Left lung (tissue), 10 donors: ENCODE measurements around the gene SPCS1. TPM values are rescaled to one million over a fixed set of nuclear protein-coding genes. Genes with fewer than 3 reads are reported as not detected.

Experiments
- ATAC-seq: fragments of 200-7000 bp; cut with Tn5 transposase; one replicate; pipeline ENCODE4 v1.9.1; 2020; ENCODE audit warnings: moderate library complexity
- DNase-seq, 4 donors: peaks; one replicate each; pipeline ENCODE4 v3.0.0-alpha.2; 2013 to 2020
- H3K27ac ChIP-seq, 2 donors: fragments of 200-600 bp; sonication (generic) in 1 of 2; one replicate each; pipeline versions ENCODE4 v1.5.0 to v1.8.0; 2020 to 2021
- H3K27me3 ChIP-seq, 2 donors: fragments of 200-600 bp; sonication (generic) in 1 of 2; one replicate each; pipeline versions ENCODE4 v1.5.0 to v1.8.0; 2020 to 2021
- H3K36me3 ChIP-seq, 2 donors: fragments of 200-600 bp; sonication (generic) in 1 of 2; one replicate each; pipeline versions ENCODE4 v1.5.0 to v1.8.0; 2020 to 2021
- H3K4me1 ChIP-seq, 2 donors: fragments of 200-600 bp; one replicate each; pipeline ENCODE4 v1.8.0; 2021
- H3K4me3 ChIP-seq, 2 donors: fragments of 200-600 bp; sonication (generic) in 1 of 2; one replicate each; pipeline versions ENCODE4 v1.5.0 to v1.8.0; 2020 to 2021; ENCODE audit warnings: mild to moderate bottlenecking in 1 of 2
- H3K9me3 ChIP-seq, 2 donors: fragments of 200-600 bp; sonication (generic) in 1 of 2; one replicate each; pipeline versions ENCODE4 v1.5.0 to v1.8.0; 2020 to 2021
- CTCF ChIP-seq, 2 donors: fragments of 200-600 bp; sonication (generic) in 1 of 2; IDR thresholded peaks; one replicate each; pipeline versions ENCODE4 v1.5.0 to v1.8.0; 2021; ENCODE audit warnings: antibody characterized with exemption in 2 of 2
- intact Hi-C, 2 donors: fragments of 100-400 bp; cut with DNase I; formaldehyde crosslinking; loops; one replicate each; pipeline versions ENCODE4 v1.11.2 to v1.14.2; 2022
- polyA plus RNA-seq, 6 donors: library from polyadenylated mRNA; unstranded; fragments of 120-200 nt; gene quantifications; one replicate each; pipeline ENCODE4 v1.2.1, GENCODE V29; 2013; ENCODE audit not compliant: insufficient read length in 6 of 6
- total RNA-seq, 2 donors: library from RNA; stranded (reverse); fragmentation: NEBNext Ultra II Directional; extraction: Animal tissue kit (Norgen Biotek cat#: 25700); gene quantifications; one replicate each; pipeline ENCODE4 v1.2.1, GENCODE V29; 2021
- donor health status: DM: no; HTN: yes; CAD: no.
- donor health status: DM: no; HTN: no; CAD: no.

SPCS1 gene
- total and polyA plus RNA-seq, 8 donors = 94.5 to 128 (median 112) TPM

- no peaks in the 10 kb centered on the region for H3K9me3 ChIP-seq
- no peak overlapping the region for H3K4me3 ChIP-seq
- no peak for DNase-seq
- H3K4me1 ChIP-seq = no peaks in the 10 kb centered on the region
- no peak for TF ChIP-seq CTCF (IDR thresholded peaks at IDR 0.05)
- H3K27ac ChIP-seq = no peak overlapping the region
- ATAC-seq = no peak
- intact Hi-C loops = loop anchor here in 1 of 2 donors (10.0 kb wide), 1 partner anchor 335 kb away; no protein-coding TSS in a partner anchor
- no peaks in the 10 kb centered on the region for H3K27me3 ChIP-seq
- H3K36me3 ChIP-seq = peaks cover 0 to 96% of the 10 kb centered on the region in 2 donors
Measured at GRCh38 chr3:52739730-52740129, 33.8 kb downstream of the SPCS1 start.

GRCh38 chr3:52742418-52743041, 36.6 kb downstream of the SPCS1 start:
- Histone ChIP-seq H3K4me3 (no peak overlapping the region), H3K27ac (no peak overlapping the region), H3K9me3 (no peaks in the 10 kb centered on the region), H3K27me3 (no peaks in the 10 kb centered on the region), H3K4me1 (no peaks in the 10 kb centered on the region), H3K36me3 (peaks cover 0 to 96% of the 10 kb centered on the region in 2 donors)
- TF ChIP-seq CTCF (IDR thresholded peaks at IDR 0.05) = peak; percentile 28 to 35
- intact Hi-C loops = loop anchor here in 1 of 2 donors (10.0 kb wide), 1 partner anchor 332 kb away; no protein-coding TSS in a partner anchor
- peak; percentile 67 for ATAC-seq
- DNase-seq = peak in 2 of 4 donors; percentile 9 to 23

- no peak for DNase-seq
- no peak for TF ChIP-seq CTCF (IDR thresholded peaks at IDR 0.05)
- Histone ChIP-seq H3K27me3 (no peaks in the 10 kb centered on the region), H3K36me3 (peaks cover 0 to 96% of the 10 kb centered on the region in 2 donors), H3K4me1 (no peaks in the 10 kb centered on the region), H3K4me3 (no peak overlapping the region), H3K27ac (no peak overlapping the region), H3K9me3 (no peaks in the 10 kb centered on the region)
- intact Hi-C loops = loop anchor here in 1 of 2 donors (10.0 kb wide), 1 partner anchor 332 kb away; no protein-coding TSS in a partner anchor
- ATAC-seq = no peak
Measured at GRCh38 chr3:52743152-52743551, 37.2 kb downstream of the SPCS1 start.

GRCh38 chr3:52743721-52744120, 37.8 kb downstream of the SPCS1 start:
- Histone ChIP-seq H3K4me1 (no peaks in the 10 kb centered on the region), H3K4me3 (no peak overlapping the region), H3K9me3 (no peaks in the 10 kb centered on the region), H3K36me3 (peaks cover 0 to 96% of the 10 kb centered on the region in 2 donors), H3K27me3 (no peaks in the 10 kb centered on the region), H3K27ac (no peak overlapping the region)
- intact Hi-C loops = loop anchor here in 1 of 2 donors (10.0 kb wide), 1 partner anchor 331 kb away; no protein-coding TSS in a partner anchor
- ATAC-seq = no peak
- TF ChIP-seq CTCF (IDR thresholded peaks at IDR 0.05) = no peak
- no peak for DNase-seq

- Histone ChIP-seq H3K36me3 (peaks cover 0 to 87% of the 10 kb centered on the region in 2 donors), H3K4me3 (no peak overlapping the region), H3K9me3 (no peaks in the 10 kb centered on the region), H3K4me1 (peaks cover 0 to 9% of the 10 kb centered on the region in 2 donors), H3K27ac (no peak overlapping the region), H3K27me3 (no peaks in the 10 kb centered on the region)
- no peak for DNase-seq
- intact Hi-C loops = no loop called here
- ATAC-seq = peak; percentile 61
- TF ChIP-seq CTCF (IDR thresholded peaks at IDR 0.05) = no peak
Measured at GRCh38 chr3:52752045-52752660, 46.2 kb downstream of the SPCS1 start.
